Measurements from ENCODE around the gene TMEM120A.

GRCh38 chr7:75981203-75981452 is 13.3 kb downstream of the TMEM120A start:
- no peak for TF ChIP-seq CTCF (IDR thresholded peaks at IDR 0.05)
- no peak for TF ChIP-seq POLR2A (IDR thresholded peaks at IDR 0.05)
